K562 (cell line): Measurements from ENCODE around the gene SMIM8. TPM values are rescaled to one million over a fixed set of nuclear protein-coding genes. Genes with fewer than 3 reads are reported as not detected.

Experiments used
- HCFC1 ChIP-seq: IDR thresholded peaks from 2 replicates; pipeline ENCODE4 v1.6.1; 2012; ENCODE audit warnings: low read depth, low read length, improper control_type of control experiment
- HIVEP1 ChIP-seq: fragments of 250-450 bp; sonication (Bioruptor Pico); IDR thresholded peaks from 2 replicates; pipeline ENCODE4 v1.4.0; 2020; ENCODE audit warnings: mild to moderate bottlenecking
- NRF1 ChIP-seq, 2 experiments: fragments of 450-650 bp; IDR thresholded peaks in 1 of 2; conservative IDR thresholded peaks in 1 of 2; 2 replicates each; pipeline ENCODE4 v1.6.1; 2014; ENCODE audit warnings: mild to moderate bottlenecking in 2 of 2
- RBM14 ChIP-seq: fragments of 200-400 bp; formaldehyde crosslinking; IDR thresholded peaks from 2 replicates; pipeline ENCODE4 v1.6.1; 2018; ENCODE audit warnings: low read depth, mild to moderate bottlenecking, low read length, moderate library complexity, borderline replicate concordance; ENCODE audit not compliant: insufficient read depth
- RNF2 ChIP-seq: sonication (generic); IDR thresholded peaks from 2 replicates; pipeline ENCODE4 v1.6.1; 2016
- SIX5 ChIP-seq, 2 experiments: IDR thresholded peaks; 2 replicates each; pipeline ENCODE4 v1.6.1; 2011; ENCODE audit warnings: low read length in 2 of 2, borderline replicate concordance in 1 of 2, low read depth in 1 of 2, mild to moderate bottlenecking in 1 of 2, moderate library complexity in 1 of 2; ENCODE audit not compliant: insufficient read depth in 1 of 2
- SMAD2 ChIP-seq: fragments of 150-350 bp; IDR thresholded peaks from 2 replicates; pipeline ENCODE4 v1.6.1; 2014; ENCODE audit warnings: low read depth, mild to moderate bottlenecking, low read length
- TARDBP ChIP-seq: fragments of 450-650 bp; IDR thresholded peaks from 2 replicates; pipeline ENCODE4 v1.6.1; 2016
- TEAD2 ChIP-seq: fragments of 450-650 bp; IDR thresholded peaks from 2 replicates; pipeline ENCODE4 v1.6.1; 2016; ENCODE audit warnings: missing genetic modification characterization, control low read depth, missing compliant biosample characterization
- ZNF584 ChIP-seq: fragments of 200-800 bp; sonication (Bioruptor generic); IDR thresholded peaks from 2 replicates; pipeline ENCODE4 v1.6.1; 2016; ENCODE audit warnings: low read depth, mild to moderate bottlenecking, missing genetic modification characterization, missing compliant biosample characterization
- polyA plus RNA-seq, 8 experiments: library from polyadenylated mRNA; depleted of rRNA in 4 of 8; stranded (reverse) in 5 of 8; unstranded in 3 of 8; fragments of >200 nt; fragmentation: Nextera tagmentation in 2 of 8; fragmentation: Illumina TruSeq in 1 of 8; extraction: Ambion mirVana in 2 of 8; extraction: Trizol in 1 of 8; gene quantifications; 2 replicates each; pipeline versions ENCODE4 v1.2.1 to v1.2.3, GENCODE V29; 2011 to 2014; ENCODE audit warnings: inconsistent platforms in 1 of 8, missing spikeins in 1 of 8
- total RNA-seq, 7 experiments: library from RNA; depleted of rRNA in 6 of 7; stranded (reverse); fragments of >200 nt in 6 of 7; fragmentation: Illumina TruSeq in 2 of 7; extraction: Trizol in 2 of 7; gene quantifications; 2 replicates each; pipeline versions ENCODE4 v1.2.1 to v1.2.3, GENCODE V29; 2011 to 2021; ENCODE audit warnings: low replicate concordance in 1 of 7
- TF ChIP-seq, protein P1 (sequence below): IDR thresholded peaks from 2 replicates; pipeline ENCODE4 v1.6.1; 2011; ENCODE audit warnings: borderline replicate concordance, low read depth, mild to moderate bottlenecking, moderate library complexity, low read length; ENCODE audit not compliant: insufficient read depth, poor library complexity, severe bottlenecking
- TF ChIP-seq, protein P2 (sequence below): fragments of 450-650 bp; conservative IDR thresholded peaks from 2 replicates; pipeline ENCODE4 v1.6.1; 2016; ENCODE audit warnings: missing genetic modification characterization, low read depth, mild to moderate bottlenecking, missing compliant biosample characterization, moderate library complexity
- TF ChIP-seq, protein P3 (sequence below): sonication (generic); formaldehyde crosslinking; IDR thresholded peaks from 2 replicates; pipeline ENCODE4 v1.8.0; 2022; ENCODE audit warnings: mild to moderate bottlenecking, missing genetic modification reagents

SMIM8 gene
- total and polyA plus RNA-seq, 9 of the 15 experiments (the other 6 are each of a cell fraction or from before 2014, with no cell fraction given), result 8.3 to 53.7 (median 15.1) TPM

DNA sequence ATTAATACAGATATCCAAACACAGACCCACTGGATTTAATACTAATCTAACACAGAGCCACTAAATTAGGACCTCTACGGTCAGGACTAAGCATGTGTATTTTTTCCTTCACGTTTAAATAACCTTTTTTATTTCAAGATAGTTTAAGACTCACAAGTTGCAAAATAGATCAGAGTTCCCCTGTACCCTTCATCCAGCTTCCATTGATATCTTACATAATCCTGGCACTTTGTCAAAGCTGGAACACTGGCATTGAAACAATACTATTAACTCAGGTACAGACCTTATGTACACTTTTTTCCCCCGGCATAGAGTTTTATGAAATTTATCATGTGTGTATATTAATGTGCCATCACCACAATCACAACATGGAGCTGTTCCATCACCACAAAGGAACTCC is 24.3 kb downstream of the SMIM8 start (continued):
- no peak for TF ChIP-seq HCFC1
- TF ChIP-seq TEAD2 (tag), result no peak
- TF ChIP-seq, protein P1, sequence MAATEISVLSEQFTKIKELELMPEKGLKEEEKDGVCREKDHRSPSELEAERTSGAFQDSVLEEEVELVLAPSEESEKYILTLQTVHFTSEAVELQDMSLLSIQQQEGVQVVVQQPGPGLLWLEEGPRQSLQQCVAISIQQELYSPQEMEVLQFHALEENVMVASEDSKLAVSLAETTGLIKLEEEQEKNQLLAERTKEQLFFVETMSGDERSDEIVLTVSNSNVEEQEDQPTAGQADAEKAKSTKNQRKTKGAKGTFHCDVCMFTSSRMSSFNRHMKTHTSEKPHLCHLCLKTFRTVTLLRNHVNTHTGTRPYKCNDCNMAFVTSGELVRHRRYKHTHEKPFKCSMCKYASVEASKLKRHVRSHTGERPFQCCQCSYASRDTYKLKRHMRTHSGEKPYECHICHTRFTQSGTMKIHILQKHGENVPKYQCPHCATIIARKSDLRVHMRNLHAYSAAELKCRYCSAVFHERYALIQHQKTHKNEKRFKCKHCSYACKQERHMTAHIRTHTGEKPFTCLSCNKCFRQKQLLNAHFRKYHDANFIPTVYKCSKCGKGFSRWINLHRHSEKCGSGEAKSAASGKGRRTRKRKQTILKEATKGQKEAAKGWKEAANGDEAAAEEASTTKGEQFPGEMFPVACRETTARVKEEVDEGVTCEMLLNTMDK, result no peak
- TF ChIP-seq SIX5 (IDR thresholded peaks at IDR 0.05; ENCODE audit: borderline replicate concordance in 1 of 2, insufficient read depth in 1 of 2, low read depth in 1 of 2, low read length in 2 of 2), result no peak
- TF ChIP-seq, protein P2, sequence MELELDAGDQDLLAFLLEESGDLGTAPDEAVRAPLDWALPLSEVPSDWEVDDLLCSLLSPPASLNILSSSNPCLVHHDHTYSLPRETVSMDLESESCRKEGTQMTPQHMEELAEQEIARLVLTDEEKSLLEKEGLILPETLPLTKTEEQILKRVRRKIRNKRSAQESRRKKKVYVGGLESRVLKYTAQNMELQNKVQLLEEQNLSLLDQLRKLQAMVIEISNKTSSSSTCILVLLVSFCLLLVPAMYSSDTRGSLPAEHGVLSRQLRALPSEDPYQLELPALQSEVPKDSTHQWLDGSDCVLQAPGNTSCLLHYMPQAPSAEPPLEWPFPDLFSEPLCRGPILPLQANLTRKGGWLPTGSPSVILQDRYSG (tag), result no peak
- no peak for TF ChIP-seq NRF1 (conservative IDR thresholded peaks at IDR 0.05 in 1 of 2, IDR thresholded peaks at IDR 0.05 in 1 of 2)
- TF ChIP-seq, protein P3, sequence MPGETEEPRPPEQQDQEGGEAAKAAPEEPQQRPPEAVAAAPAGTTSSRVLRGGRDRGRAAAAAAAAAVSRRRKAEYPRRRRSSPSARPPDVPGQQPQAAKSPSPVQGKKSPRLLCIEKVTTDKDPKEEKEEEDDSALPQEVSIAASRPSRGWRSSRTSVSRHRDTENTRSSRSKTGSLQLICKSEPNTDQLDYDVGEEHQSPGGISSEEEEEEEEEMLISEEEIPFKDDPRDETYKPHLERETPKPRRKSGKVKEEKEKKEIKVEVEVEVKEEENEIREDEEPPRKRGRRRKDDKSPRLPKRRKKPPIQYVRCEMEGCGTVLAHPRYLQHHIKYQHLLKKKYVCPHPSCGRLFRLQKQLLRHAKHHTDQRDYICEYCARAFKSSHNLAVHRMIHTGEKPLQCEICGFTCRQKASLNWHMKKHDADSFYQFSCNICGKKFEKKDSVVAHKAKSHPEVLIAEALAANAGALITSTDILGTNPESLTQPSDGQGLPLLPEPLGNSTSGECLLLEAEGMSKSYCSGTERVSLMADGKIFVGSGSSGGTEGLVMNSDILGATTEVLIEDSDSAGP (CRISPR knock-in tag), result no peak
- TF ChIP-seq TARDBP, result no peak
- no peak for TF ChIP-seq ZNF584
- TF ChIP-seq HIVEP1 (CRISPR knock-in tag), result no peak
- no peak for TF ChIP-seq SMAD2
- no peak for TF ChIP-seq RNF2
- TF ChIP-seq RBM14, result no peak
